ENCODE data around the gene DAPP1.

The DAPP1 gene

DNA sequence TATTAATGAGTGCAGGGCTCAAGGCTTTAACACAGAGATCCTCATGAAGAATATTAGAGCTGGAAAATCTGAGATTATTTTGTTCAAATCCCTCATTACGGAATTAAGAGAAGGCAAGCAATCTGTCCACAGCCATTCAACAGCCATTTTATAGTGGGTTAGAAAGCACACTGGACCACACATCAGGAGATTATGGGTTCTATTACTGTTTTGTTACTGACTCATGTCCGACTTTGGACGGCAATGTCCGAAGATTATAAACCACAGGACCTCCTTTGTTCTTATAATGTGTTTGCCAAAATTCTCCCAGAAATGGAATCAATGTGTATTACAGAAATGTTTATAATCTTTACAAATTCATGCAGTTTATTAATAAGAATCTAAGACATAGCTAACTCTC, 69.5 kb downstream of the DAPP1 start:
- Histone ChIP-seq H3K4me3 (ENCODE audit: severe bottlenecking) (no peak overlapping the region), H3K9me3 (ENCODE audit: severe bottlenecking) (no peaks in the 10 kb centered on the region), H3K4me1 (ENCODE audit: insufficient read depth, poor library complexity, severe bottlenecking) (no peaks in the 10 kb centered on the region), H3K27me3 (ENCODE audit: insufficient read depth, poor library complexity, severe bottlenecking) (no peaks in the 10 kb centered on the region), H3K27ac (ENCODE audit: poor library complexity, severe bottlenecking) (no peak overlapping the region), H3K36me3 (ENCODE audit: low read depth) (peaks cover 86% of the 10 kb centered on the region)
- no peak for ATAC-seq (ENCODE audit: low read depth)
- DNase-seq (ENCODE audit: low spot score) = no peak
- TF ChIP-seq, protein P1, sequence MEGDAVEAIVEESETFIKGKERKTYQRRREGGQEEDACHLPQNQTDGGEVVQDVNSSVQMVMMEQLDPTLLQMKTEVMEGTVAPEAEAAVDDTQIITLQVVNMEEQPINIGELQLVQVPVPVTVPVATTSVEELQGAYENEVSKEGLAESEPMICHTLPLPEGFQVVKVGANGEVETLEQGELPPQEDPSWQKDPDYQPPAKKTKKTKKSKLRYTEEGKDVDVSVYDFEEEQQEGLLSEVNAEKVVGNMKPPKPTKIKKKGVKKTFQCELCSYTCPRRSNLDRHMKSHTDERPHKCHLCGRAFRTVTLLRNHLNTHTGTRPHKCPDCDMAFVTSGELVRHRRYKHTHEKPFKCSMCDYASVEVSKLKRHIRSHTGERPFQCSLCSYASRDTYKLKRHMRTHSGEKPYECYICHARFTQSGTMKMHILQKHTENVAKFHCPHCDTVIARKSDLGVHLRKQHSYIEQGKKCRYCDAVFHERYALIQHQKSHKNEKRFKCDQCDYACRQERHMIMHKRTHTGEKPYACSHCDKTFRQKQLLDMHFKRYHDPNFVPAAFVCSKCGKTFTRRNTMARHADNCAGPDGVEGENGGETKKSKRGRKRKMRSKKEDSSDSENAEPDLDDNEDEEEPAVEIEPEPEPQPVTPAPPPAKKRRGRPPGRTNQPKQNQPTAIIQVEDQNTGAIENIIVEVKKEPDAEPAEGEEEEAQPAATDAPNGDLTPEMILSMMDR (IDR thresholded peaks at IDR 0.05; ENCODE audit: poor library complexity, severe bottlenecking) = no peak

DNA sequence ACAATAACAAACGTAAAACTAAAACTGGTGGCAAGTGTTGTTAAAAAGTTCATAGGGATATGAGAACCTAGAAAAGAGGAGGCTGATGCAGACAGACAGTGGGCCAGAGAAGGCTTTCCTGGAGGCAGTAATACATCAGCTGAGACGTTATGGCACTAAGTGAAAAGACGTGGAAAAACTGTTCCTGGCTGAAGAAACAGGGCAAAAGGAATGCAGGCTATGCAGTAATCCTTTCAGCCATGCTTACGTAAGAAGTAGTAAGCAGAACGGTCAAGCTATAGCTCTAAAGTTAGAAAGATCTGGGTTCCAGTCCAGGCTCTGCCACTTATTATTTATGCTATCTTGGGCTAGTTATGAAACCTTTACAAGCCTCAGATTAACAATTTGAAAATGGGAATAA, 71.2 kb downstream of the DAPP1 start:
- no peak for ATAC-seq (ENCODE audit: low read depth)
- no peak for DNase-seq (ENCODE audit: low spot score)
- H3K36me3 ChIP-seq (ENCODE audit: low read depth) = peaks cover 80% of the 10 kb centered on the region

DNA sequence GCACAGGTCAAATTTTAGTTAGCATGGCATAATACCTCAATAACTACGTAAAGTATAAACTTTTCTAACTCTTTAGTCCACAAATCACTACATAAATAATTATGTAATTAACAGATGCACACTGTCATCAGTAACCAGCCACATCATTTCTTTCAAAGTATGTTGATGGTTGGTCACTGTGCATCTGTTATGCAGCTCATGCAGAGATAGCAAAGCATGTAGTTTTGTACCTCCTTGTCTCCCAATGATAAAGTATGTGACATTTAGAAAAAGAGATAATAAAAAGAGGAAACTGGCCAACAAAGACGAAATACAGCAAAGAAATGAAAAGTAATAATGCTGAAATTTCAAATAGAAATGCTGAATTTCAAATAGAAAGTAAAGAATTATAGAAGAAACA, 74.7 kb downstream of the DAPP1 start:
- Histone ChIP-seq H3K27me3 (ENCODE audit: insufficient read depth, poor library complexity, severe bottlenecking) (no peaks in the 10 kb centered on the region), H3K4me1 (ENCODE audit: insufficient read depth, poor library complexity, severe bottlenecking) (no peaks in the 10 kb centered on the region), H3K27ac (ENCODE audit: poor library complexity, severe bottlenecking) (no peak overlapping the region), H3K36me3 (ENCODE audit: low read depth) (peaks cover 45% of the 10 kb centered on the region), H3K9me3 (ENCODE audit: severe bottlenecking) (no peaks in the 10 kb centered on the region), H3K4me3 (ENCODE audit: severe bottlenecking) (no peak overlapping the region)
- DNase-seq (ENCODE audit: low spot score) (no peak), ATAC-seq (ENCODE audit: low read depth) (no peak)
- TF ChIP-seq, protein P1 (IDR thresholded peaks at IDR 0.05; ENCODE audit: poor library complexity, severe bottlenecking) = no peak

More for the DNA sequence above, 71.2 kb downstream of the DAPP1 start:
- no peaks in the 10 kb centered on the region for H3K9me3 ChIP-seq (ENCODE audit: severe bottlenecking)
- no peaks in the 10 kb centered on the region for H3K4me1 ChIP-seq (ENCODE audit: insufficient read depth, poor library complexity, severe bottlenecking)
- no peaks in the 10 kb centered on the region for H3K27me3 ChIP-seq (ENCODE audit: insufficient read depth, poor library complexity, severe bottlenecking)
- no peak overlapping the region for H3K27ac ChIP-seq (ENCODE audit: poor library complexity, severe bottlenecking)
- H3K4me3 ChIP-seq (ENCODE audit: severe bottlenecking) = no peak overlapping the region
- TF ChIP-seq, protein P1 (IDR thresholded peaks at IDR 0.05; ENCODE audit: poor library complexity, severe bottlenecking) = no peak

DNA sequence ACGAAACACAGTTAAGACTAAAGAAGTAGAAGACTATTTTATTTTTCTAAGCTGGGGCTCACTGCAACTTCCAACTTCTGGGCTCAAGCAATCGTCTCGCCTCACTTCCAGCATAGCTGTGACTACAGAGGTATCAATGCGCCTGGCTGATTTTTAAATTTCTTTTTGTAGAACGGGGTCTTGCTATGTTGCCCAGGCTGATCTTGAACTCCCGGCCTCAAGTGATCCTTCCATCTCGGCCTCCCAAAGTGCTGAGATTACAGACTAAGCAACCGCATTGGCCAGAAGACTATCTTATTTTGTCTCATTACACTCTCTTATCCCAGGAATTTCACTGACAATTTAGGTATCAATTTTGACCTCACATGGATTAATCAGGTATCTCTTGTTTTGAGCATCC, 76.4 kb downstream of the DAPP1 start:
- H3K27ac ChIP-seq (ENCODE audit: poor library complexity, severe bottlenecking) = no peak overlapping the region
- no peaks in the 10 kb centered on the region for H3K9me3 ChIP-seq (ENCODE audit: severe bottlenecking)
- H3K4me1 ChIP-seq (ENCODE audit: insufficient read depth, poor library complexity, severe bottlenecking) = no peaks in the 10 kb centered on the region
- ATAC-seq (ENCODE audit: low read depth) (no peak), DNase-seq (ENCODE audit: low spot score) (no peak)
- H3K36me3 ChIP-seq (ENCODE audit: low read depth) = peaks cover 38% of the 10 kb centered on the region
- peak overlapping the region; percentile 96 for H3K4me3 ChIP-seq (ENCODE audit: severe bottlenecking)
- TF ChIP-seq, protein P1 (IDR thresholded peaks at IDR 0.05; ENCODE audit: poor library complexity, severe bottlenecking) = no peak
- H3K27me3 ChIP-seq (ENCODE audit: insufficient read depth, poor library complexity, severe bottlenecking) = no peaks in the 10 kb centered on the region

DNA sequence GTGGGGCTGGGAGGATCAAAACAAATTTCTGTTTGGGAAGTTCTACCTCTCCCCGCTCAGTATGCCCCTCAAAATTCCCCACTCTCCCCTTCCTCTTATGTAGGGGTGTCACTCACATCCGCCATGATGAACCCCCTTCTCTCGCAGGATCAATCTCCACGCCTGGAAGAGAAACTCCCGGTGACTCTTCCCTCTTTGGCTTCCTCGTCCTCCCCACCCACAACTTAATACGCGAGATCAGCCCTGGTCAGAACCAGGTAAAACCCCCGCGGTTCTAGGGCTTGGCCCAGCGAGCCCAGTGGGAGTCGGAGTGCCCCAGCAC, 77.2 kb downstream of the DAPP1 start:
- TF ChIP-seq, protein P1 (IDR thresholded peaks at IDR 0.05; ENCODE audit: poor library complexity, severe bottlenecking) = no peak
- ATAC-seq (ENCODE audit: low read depth) (no peak; the same call in 2 of the 3 replicates), DNase-seq (ENCODE audit: low spot score) (no peak)

More for the DNA sequence above, 77.2 kb downstream of the DAPP1 start:
- Histone ChIP-seq H3K4me3 (ENCODE audit: severe bottlenecking) (peak overlapping the region; percentile 96), H3K27ac (ENCODE audit: poor library complexity, severe bottlenecking) (peak overlapping the region; percentile 23), H3K27me3 (ENCODE audit: insufficient read depth, poor library complexity, severe bottlenecking) (no peaks in the 10 kb centered on the region), H3K36me3 (ENCODE audit: low read depth) (peaks cover 46% of the 10 kb centered on the region), H3K9me3 (ENCODE audit: severe bottlenecking) (no peaks in the 10 kb centered on the region), H3K4me1 (ENCODE audit: insufficient read depth, poor library complexity, severe bottlenecking) (no peaks in the 10 kb centered on the region)

All from RWPE2 (cell line).